EL (cell line): Measurements from ENCODE around the gene TSC22D4.
"Not testable (repeated sequence)": the region's sequence is repeated elsewhere in the genome, so short reads cannot be mapped to it uniquely, and the experiment has no call there.

Source experiments
- DNase-seq: peaks from one replicate; pipeline ENCODE4 v3.0.0-alpha.2; 2016

Gene TSC22D4

GRCh38 chr7:100472121-100472851 lies 6.7 kb downstream of the TSC22D4 start:
- no peak for DNase-seq

GRCh38 chr7:100471021-100471420 lies 8.0 kb downstream of the TSC22D4 start:
- DNase-seq: no peak

DNA sequence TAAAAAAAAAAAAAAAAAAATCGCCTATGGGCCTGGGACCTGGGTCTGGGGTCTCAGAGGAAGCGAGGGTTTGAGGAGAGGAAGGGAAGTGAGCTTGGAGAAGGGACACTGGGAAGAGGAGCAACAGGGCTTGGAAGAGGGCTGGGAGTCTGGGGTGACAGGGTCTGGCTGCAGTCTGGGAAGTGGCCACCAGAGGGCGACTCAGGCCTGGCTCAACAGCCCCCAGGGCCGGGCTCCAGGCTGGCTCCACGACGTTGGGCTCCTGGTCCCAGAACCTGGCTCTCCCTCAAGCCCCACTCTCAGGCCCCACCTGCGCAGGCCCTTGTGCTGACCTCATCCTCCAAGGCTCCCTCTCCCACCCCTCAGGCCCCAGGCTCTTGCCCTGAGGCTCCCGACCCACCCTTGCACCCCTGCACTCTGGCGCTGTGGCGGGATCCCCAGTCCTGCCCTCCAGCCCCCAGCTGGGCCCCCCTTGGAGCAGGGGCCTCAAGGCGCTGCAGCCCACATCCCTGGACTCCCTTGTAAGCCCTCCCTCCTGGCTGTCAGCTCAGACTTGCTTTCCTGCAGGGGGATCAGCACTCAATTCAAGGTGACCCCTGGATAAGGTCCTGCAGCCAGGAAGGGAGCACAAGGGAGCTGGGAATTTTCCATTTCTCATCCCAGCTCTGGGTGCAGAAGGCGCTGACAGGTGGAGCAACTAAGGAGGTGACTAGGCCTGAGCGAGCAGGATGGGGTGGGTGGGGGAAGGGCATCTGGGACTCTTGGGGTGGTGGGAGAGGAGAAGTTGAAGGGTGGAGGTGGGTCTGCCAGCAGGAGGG lies 9.6 kb downstream of the TSC22D4 start:
- DNase-seq: peak; percentile 70

GRCh38 chr7:100467638-100468373 lies 11.2 kb downstream of the TSC22D4 start:
- no peak for DNase-seq

DNA sequence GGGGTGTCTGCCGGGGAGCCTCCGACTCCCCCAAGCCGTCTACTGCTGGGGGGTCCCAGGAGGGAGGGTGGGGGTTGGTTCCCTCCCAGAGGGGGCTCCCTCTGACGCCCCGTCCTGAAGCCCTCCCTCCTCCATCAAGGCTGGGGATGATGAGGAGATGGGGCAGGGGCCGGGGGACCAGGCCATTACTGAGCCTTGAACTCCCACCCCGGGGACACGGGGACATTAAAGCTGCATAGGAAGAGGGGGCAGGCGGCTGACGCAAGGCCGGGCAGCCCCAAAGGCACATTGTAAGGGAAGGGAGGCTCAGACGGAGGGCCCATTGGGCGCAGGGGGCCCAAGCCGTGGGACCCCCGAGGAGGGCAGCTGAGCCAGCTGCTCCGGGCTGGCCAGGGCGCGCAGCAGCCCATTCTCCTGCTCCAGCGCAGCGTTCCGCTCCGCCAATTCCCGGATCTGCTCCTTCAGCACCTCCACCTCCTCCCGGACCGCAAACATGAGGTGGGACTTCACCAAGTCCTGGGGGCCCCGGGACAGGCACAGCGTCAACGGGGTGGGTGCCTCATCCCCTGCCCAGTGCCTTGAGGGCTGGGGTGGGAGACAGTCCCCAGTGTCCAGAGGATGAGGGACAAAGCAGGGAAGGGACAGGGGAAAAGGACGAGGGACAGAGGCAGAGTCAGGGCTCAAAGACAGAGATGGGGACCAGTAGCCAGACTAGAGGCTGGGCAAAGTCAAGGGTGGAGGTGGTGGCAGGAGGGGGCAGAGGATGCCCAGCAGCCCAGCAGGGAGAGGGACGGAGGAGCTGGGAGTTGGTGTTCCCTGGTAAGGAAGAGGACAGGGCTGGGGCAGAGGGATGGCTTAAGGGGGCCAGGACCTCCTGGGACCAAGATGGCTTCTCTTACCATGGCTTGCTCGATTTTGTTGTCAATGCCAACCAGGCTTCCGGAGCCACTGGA lies 12.1 kb downstream of the TSC22D4 start:
- DNase-seq: no peak

GRCh38 chr7:100465702-100466311 lies 13.2 kb downstream of the TSC22D4 start:
- DNase-seq: peak; percentile 81

- peak; percentile 43 for DNase-seq
These were observed 13.7 kb downstream of the TSC22D4 start for GRCh38 chr7:100465299-100465698.

DNA sequence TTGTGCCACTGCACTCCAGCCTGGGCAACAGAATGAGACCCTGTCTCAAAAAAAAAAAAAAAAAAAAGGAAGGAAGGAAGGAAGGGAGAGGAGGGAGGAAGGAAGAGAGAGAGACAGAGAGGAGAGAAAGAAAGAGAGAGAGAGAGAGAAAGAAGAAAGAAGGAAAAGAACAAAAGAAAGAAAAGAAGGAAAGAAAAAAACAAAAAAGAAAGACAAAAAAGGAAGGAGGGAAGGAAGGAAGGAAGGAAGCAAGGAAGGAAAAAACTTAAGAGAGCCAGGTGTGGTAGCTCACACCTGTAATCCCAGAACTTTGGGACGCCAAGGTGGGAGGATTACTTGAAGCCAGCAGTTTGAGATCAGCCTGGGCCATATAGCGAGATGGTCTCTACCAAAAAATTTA lies 14.2 kb downstream of the TSC22D4 start:
- no peak for DNase-seq

DNA sequence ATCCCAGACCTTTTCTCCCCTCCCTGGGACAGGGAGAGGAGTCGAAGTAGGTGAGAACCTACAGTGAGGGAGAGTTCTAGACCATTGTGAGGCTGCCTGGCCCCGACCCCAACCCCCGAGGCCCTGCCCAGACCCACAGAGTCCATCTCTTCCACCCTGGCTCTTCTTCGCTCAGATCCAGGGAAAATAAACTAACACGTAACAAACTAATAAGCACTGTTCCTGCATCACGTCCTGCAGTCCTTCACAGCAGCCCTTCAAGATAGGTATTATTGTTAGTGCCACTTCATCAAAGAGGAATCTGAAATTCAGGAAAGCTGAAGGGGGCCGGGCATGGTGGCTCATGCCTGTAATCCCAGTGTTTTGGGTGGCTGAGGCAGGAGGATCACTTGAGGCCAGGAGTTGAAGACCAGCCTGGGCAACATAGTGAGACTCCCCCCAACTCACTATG lies 14.8 kb downstream of the TSC22D4 start, which contains the start of gene SPACDR:
Gene SPACDR (minus strand): TSS at position 51 of the 451 bp plus-strand sequence. CDS start 235 bp downstream, outside the sequence.
- peak; percentile 58 for DNase-seq

- no peak for DNase-seq
These were observed 22.0 kb downstream of the TSC22D4 start for GRCh38 chr7:100457033-100457432.

DNA sequence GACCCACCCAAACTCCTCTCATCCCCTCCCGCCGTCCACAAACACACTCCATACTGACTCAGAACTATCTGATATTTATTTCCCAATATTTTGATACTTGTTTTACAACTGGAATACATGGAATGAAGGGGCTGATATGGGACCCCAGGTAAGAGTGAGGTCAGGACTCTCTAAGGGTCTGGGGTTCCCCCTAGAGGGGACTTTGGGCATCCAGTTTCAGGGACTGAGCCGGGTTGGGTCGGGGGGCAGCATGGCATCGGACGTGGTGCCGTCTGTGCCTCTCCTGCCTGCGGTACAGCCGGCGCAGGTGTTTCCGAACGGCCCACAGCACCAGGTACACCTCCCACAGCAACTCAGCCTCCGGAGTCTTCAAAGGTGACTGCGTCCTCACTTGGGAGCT lies 22.5 kb downstream of the TSC22D4 start:
- no peak for DNase-seq

- DNase-seq: no peak
These were observed 23.8 kb downstream of the TSC22D4 start for GRCh38 chr7:100455206-100455605.

DNA sequence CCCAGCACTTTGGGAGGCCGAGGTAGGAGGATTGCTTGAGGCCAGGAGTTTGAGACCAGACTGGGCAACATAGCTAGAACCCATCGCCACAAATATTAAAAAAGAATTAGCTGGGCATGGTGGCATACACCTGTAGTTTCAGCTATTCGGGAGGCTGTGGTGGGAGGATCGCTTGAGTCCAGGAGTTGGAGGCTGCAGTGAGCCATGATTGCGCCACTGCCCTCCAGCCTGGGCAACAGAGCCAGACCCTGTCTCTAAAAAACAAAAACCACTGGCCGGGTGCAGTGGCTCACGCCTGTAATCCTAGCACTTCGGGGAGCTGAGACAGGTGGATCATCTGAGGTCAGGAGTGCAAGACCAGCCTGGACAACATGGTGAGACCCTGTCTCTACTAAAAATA lies 25.2 kb downstream of the TSC22D4 start:
- not testable (repeated sequence) for DNase-seq

DNA sequence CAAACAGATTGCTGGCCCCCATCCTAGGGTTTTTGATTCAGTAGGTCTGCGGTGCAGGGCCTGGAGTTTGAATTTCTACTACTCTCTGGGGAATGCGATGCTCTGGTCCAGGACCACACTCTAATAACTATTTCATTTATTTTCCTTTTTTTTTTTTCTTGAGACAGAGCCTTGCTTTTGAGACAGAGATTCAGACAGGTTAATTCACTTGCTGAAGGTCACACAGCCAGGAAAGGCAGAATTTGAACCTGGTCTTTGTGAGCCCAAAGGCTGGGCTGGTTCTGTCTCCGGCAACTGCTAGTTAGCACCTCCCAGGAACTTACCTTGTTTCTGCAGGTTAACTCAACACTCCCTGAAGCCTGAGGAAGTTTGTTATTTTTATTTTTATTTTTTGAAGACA lies 26.5 kb downstream of the TSC22D4 start:
- DNase-seq: no peak

- no peak for DNase-seq
These were observed 29.7 kb downstream of the TSC22D4 start for GRCh38 chr7:100449190-100449795.

GRCh38 chr7:100447363-100447762 lies 31.7 kb downstream of the TSC22D4 start:
- DNase-seq: not testable (repeated sequence)

- peak; percentile 58 for DNase-seq
These were observed 33.0 kb downstream of the TSC22D4 start for GRCh38 chr7:100446040-100446439.

DNA sequence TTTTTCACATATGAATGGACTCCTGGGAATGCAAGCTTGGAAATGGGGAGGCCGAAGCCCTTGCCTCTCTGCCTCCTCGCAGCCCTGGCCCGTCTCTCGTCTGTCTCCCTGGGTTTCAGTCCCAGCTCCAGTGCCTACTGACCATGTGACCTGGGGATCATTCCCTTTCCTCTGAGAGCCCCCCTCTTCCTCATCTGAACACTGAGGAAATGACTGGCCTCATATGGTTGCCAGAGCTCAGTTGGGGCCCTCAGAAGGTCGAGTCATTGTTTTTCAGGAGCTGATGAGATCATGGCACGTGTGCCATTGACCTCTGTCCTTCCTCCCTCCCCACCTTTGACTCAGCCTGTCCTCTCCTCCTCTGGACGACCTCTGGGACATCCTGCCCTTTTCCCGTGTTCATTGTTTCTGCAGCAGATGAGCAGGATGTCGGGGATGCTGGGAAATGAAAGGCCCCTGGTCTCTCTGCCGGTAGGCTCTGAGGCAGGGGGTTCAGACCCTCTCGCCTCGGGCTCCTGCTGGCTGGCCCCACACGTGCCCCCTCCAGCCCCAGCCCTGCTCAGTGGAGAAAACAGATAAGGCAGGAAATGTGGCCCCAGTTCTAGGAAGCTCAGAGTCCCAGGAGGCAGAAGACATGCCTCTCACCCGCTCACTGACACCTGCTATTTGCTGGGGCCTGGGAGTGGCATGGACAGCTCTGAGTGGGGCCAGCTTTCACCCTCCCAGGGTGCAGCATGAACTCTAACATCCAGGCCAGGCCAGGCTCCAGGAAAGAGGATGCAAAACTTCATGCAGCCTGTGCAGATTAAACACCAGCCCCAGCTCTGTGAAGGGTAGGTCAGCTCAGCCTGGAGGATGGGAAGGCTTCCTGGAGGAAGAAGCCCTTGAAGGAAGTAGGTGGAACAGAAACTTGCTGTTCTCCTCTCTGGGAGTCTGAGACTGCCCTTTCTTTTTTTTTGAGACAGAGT lies 34.4 kb downstream of the TSC22D4 start:
- DNase-seq: peak; percentile 85

- no peak for DNase-seq
These were observed 35.7 kb downstream of the TSC22D4 start for GRCh38 chr7:100443096-100443840.
